OCI-LY3 (cell line): ENCODE measurements around the gene PTGIS.

Experiments
- H2AFZ ChIP-seq: fragments of 200-600, 300-600 bp; shearing (Covaris generic); 2 replicates; pipeline ENCODE4 v1.6.0; 2014; ENCODE audit warnings: antibody characterized with exemption, low read depth, low read length
- H3K27ac ChIP-seq: fragments of 200-600, 300-600 bp; sonication (generic); 2 replicates; pipeline ENCODE4 v1.5.1; 2014; ENCODE audit warnings: mild to moderate bottlenecking, low read length, moderate library complexity, mixed read lengths
- H3K27me3 ChIP-seq: fragments of 200-600, 300-600 bp; sonication (generic); 2 replicates; pipeline ENCODE4 v1.6.1; 2014; ENCODE audit warnings: low read depth, low read length, mixed read lengths
- H3K36me3 ChIP-seq: fragments of 200-600, 300-600 bp; sonication (generic); replicated peaks from 2 replicates; pipeline ENCODE3; 2014; ENCODE audit warnings: low read depth, low read length, mixed read lengths
- H3K4me1 ChIP-seq: fragments of 300-600, 200-600 bp; sonication (generic); 2 replicates; pipeline ENCODE4 v1.6.1; 2014; ENCODE audit warnings: low read length, mixed read lengths
- H3K4me2 ChIP-seq: fragments of 200-600, 300-600 bp; sonication (generic); 2 replicates; pipeline ENCODE4 v1.6.1; 2014; ENCODE audit warnings: low read length, mixed read lengths
- H3K4me3 ChIP-seq: fragments of 300-600, 200-600 bp; sonication (generic); 2 replicates; pipeline ENCODE4 v1.5.1; 2014; ENCODE audit warnings: antibody characterized with exemption, mild to moderate bottlenecking, low read length, moderate library complexity
- H3K79me2 ChIP-seq: fragments of 300-600, 200-600 bp; shearing (Covaris generic); 2 replicates; pipeline ENCODE4 v1.6.1; 2014; ENCODE audit warnings: mild to moderate bottlenecking, low read length, mixed read lengths
- H3K9ac ChIP-seq: fragments of 300-600, 200-600 bp; shearing (Covaris generic); 2 replicates; pipeline ENCODE4 v1.6.0; 2014; ENCODE audit warnings: mild to moderate bottlenecking, low read length, moderate library complexity
- H3K9me3 ChIP-seq: fragments of 200-600, 300-600 bp; shearing (Covaris generic); 2 replicates; pipeline ENCODE4 v1.6.1; 2014; ENCODE audit warnings: low read length, mixed read lengths; ENCODE audit not compliant: insufficient read depth
- H4K20me1 ChIP-seq: fragments of 200-600, 300-600 bp; sonication (generic); 2 replicates; pipeline ENCODE4 v1.6.1; 2016; ENCODE audit warnings: low read length, mixed read lengths; ENCODE audit not compliant: insufficient read depth
- CTCF ChIP-seq: fragments of 200-600, 300-600 bp; sonication (generic); IDR thresholded peaks from 2 replicates; pipeline ENCODE4 v1.5.1; 2014; ENCODE audit warnings: antibody characterized with exemption, low read length, low read depth
- EZH2phosphoT487 ChIP-seq: fragments of 200-600 bp; shearing (Covaris generic); IDR thresholded peaks from 2 replicates; pipeline ENCODE4 v1.6.1; 2018; ENCODE audit warnings: antibody characterized with exemption, mixed run types, low read depth

The PTGIS gene

GRCh38 chr20:49511788-49512525 is 56.0 kb downstream of the PTGIS start:
- Histone ChIP-seq H3K79me2 (no peaks in the 10 kb centered on the region), H3K4me3 (no peak overlapping the region), H3K36me3 (no peaks in the 10 kb centered on the region), H3K4me1 (peaks cover 15% of the 10 kb centered on the region), H2AFZ (no peak overlapping the region), H4K20me1 (no peaks in the 10 kb centered on the region), H3K27me3 (peaks cover 85% of the 10 kb centered on the region), H3K27ac (no peak overlapping the region), H3K9me3 (no peaks in the 10 kb centered on the region), H3K9ac (no peak overlapping the region), H3K4me2 (no peak overlapping the region)
- no peak for TF ChIP-seq EZH2phosphoT487

- Histone ChIP-seq H3K9ac (no peak overlapping the region), H3K27me3 (peaks cover 81% of the 10 kb centered on the region), H3K36me3 (no peaks in the 10 kb centered on the region), H3K4me1 (peaks cover 15% of the 10 kb centered on the region), H3K4me2 (no peak overlapping the region), H3K4me3 (no peak overlapping the region), H2AFZ (no peak overlapping the region), H4K20me1 (no peaks in the 10 kb centered on the region), H3K79me2 (no peaks in the 10 kb centered on the region), H3K9me3 (no peaks in the 10 kb centered on the region), H3K27ac (no peak overlapping the region)
- TF ChIP-seq EZH2phosphoT487 = no peak
- no peak for TF ChIP-seq CTCF
Measured at GRCh38 chr20:49510562-49511122, 57.3 kb downstream of the PTGIS start.

GRCh38 chr20:49508435-49509199 is 59.3 kb downstream of the PTGIS start:
- no peaks in the 10 kb centered on the region for H3K36me3 ChIP-seq
- H3K4me2 ChIP-seq = peak overlapping the region; percentile 70
- no peak overlapping the region for H3K27ac ChIP-seq
- H3K9me3 ChIP-seq = no peaks in the 10 kb centered on the region
- peak overlapping the region; percentile 85 for H2AFZ ChIP-seq
- TF ChIP-seq EZH2phosphoT487 (no peak), CTCF (peak; percentile 90)
- H3K9ac ChIP-seq = peak overlapping the region; percentile 34
- H3K4me3 ChIP-seq = peak overlapping the region; percentile 63
- H3K79me2 ChIP-seq = no peaks in the 10 kb centered on the region
- peaks cover 15% of the 10 kb centered on the region for H3K4me1 ChIP-seq
- H3K27me3 ChIP-seq = peaks cover 67% of the 10 kb centered on the region
- H4K20me1 ChIP-seq = no peaks in the 10 kb centered on the region

GRCh38 chr20:49507741-49508434 is 60.0 kb downstream of the PTGIS start:
- Histone ChIP-seq H3K79me2 (no peaks in the 10 kb centered on the region), H2AFZ (peak overlapping the region; percentile 85), H3K4me1 (peaks cover 15% of the 10 kb centered on the region), H3K4me3 (peak overlapping the region; percentile 63), H3K9me3 (no peaks in the 10 kb centered on the region), H3K9ac (no peak overlapping the region), H4K20me1 (no peaks in the 10 kb centered on the region), H3K4me2 (peak overlapping the region; percentile 70), H3K36me3 (no peaks in the 10 kb centered on the region), H3K27ac (no peak overlapping the region), H3K27me3 (peaks cover 60% of the 10 kb centered on the region)
- no peak for TF ChIP-seq CTCF
- TF ChIP-seq EZH2phosphoT487 = no peak
